HG03060 (cell line): ENCODE measurements around the gene TST.

Experiments
- ATAC-seq: cut with Tn5 transposase; IDR thresholded peaks from one replicate; pipeline ENCODE4 v1.9.1; 2021; ENCODE audit warnings: low read depth, moderate number of reproducible peaks; ENCODE audit not compliant: unreplicated experiment

TST gene

GRCh38 chr22:37016134-37016910 is 2.9 kb downstream of the TST start:
- no peak for ATAC-seq

- ATAC-seq = no peak
These were observed 3.7 kb downstream of the TST start for GRCh38 chr22:37015587-37015878.

GRCh38 chr22:37014835-37015586 is 4.2 kb downstream of the TST start:
- ATAC-seq = no peak

DNA sequence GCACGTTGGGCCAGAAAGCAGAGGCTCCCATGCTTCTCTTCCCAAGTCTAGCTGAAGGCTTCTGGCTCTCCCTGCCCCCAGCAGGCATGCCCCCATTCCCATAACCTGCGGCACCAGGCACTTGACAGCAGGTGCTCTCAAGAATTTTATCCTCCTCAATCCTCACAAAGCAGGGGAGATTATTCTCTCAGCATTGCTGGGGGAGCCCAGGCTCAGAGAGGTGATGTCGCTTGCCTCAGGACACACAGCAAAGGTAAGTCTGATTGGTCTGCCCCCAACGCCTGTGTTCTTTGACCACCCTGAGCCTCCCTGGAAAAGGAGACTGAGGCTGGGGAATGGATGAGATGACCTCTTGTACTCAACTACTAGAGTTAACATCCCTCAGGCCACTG is 4.8 kb downstream of the TST start:
- ATAC-seq = no peak

GRCh38 chr22:37012956-37013355 is 6.3 kb downstream of the TST start:
- ATAC-seq = no peak

- no peak for ATAC-seq
These were observed 6.9 kb downstream of the TST start for GRCh38 chr22:37012262-37012904.

DNA sequence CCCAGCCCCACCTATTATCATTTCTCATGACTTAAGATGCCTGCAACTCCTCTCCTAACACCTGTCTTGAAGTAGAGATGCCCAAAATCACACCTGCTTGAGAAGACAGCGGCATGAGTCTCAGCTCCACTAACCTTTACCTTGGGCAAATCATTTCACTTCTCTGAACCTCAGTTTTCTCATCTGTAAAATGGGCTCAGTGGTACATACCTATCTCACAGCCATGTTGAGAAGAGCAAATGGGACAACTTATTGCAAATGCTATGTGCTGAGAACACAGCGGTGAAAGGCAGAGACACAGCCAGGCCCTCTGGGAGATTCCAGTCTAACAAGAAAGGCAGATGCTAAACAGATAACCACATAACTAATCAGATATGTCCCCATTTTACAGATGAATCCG is 7.8 kb downstream of the TST start:
- ATAC-seq = no peak

DNA sequence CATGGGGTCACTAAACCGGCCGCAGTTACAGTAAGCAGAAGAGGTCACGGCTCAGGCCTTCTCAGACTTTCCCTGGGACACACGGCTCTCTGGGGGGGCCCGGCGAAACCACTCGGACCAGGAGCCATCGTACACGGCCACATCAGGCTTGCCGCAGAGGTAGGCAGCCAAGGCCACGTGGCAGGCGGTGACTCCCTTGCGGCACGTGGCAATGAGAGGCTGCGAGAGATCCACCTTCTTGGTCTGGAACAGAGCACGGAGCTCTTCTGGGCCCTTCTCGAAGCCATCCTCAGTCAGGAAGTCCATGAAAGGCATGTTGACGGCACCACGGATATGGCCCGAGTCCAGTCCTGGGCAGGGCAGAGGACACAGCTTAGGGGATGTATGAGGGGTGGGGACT is 8.3 kb downstream of the TST start:
- no peak for ATAC-seq

DNA sequence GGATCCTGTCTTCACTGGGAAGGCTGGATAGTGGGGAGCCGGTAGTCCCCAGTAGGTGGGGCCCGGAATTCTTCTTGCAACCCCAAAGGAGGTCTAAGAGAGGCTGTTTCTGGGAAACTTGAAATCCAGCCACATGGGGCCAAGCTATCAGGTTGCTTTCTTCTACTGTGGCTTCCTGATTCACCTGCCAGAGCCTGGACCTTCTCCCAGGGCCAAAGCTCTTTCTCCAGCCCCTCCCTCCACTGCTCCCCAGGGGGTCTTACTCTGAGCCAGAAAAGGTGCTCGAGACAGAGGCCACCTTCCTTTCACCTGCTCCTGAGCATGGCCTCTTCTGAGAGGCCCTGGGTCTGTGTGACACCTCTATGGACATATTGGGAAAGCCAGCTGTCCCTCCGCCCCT is 9.1 kb downstream of the TST start:
- ATAC-seq = no peak

DNA sequence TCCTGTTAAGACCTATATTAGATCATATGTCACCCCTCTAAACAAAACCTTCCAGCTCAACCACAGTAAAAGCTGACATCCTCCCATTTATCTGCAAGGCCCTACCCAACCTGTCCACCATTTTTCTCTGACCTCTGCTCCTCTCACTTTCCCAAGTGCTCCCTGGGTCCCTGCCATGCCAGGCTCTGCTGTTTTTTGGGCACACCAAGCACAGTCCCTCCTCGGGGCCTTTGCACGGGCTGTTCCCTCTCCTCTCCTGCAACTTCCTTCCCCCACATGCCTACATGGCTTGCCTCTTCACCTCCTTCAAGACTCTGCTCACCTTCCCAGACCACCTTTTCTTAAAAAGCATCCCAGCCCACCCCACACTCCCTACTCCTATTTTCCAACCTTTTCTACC is 9.8 kb downstream of the TST start:
- ATAC-seq = no peak

GRCh38 chr22:37008365-37008764 is 10.9 kb downstream of the TST start:
- no peak for ATAC-seq

GRCh38 chr22:37007651-37008050 is 11.6 kb downstream of the TST start:
- ATAC-seq = no peak

GRCh38 chr22:37002633-37003032 is 16.6 kb downstream of the TST start:
- ATAC-seq = no peak

DNA sequence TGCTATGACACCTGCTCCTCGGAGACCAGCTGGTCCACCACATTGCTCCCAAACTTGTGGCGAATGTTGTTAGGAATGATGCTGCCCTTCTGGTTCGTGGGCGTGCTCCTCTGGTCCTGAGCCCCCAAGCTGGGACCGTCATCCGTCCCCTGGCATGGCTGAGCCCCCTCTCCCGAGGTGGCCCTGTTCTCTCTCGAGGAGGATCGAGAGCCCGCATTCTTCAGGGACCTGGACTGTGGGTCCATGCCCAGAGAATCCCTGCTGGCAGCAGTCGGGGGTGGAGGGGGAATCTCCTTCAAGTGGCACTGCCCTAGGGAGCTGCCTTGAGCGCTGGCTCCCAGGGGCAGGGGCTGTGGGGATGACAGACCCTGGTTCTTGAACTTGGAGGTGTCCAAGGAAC is 17.4 kb downstream of the TST start:
- ATAC-seq = no peak

GRCh38 chr22:37000676-37001534 is 18.3 kb downstream of the TST start:
- ATAC-seq = no peak

DNA sequence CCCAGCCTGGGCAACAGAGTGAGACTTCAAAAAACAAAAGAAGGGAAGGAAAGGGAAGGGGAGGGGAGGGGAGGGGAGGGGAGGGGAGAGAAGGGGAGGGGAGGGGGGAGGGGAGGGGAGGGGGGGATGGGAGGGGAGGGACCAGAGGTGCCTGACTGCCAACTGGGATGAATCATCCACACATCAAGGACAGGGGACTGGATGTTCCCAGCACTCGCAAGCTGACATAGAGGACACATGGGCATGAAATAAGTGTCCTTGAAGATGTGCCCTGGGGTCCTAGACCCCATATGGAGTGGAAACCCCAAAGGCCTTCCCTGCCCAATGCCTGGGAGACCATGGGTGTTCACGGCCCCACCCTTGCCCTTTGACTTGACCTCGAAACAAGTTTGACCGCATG is 19.8 kb downstream of the TST start:
- ATAC-seq = no peak

GRCh38 chr22:36998620-36999351 is 20.5 kb downstream of the TST start:
- ATAC-seq = no peak

DNA sequence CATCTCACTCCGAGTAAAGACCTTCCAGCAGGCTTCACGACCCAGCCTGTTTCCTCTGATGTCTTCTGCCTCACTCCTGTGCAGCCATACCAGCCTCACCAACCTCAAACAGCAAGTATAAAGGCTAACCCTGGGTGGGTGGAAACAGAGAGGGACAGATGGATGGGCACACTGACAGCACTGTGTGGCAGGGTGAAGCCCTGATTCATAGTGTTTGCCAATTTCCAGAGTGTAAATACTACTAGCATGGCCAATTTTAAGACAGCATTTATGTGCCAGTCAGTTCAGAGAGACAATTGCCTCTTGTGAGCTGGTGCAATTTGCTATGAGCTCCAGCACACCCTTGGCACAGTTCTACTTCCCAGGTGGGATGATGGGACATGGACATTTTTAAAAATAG is 21.5 kb downstream of the TST start:
- no peak for ATAC-seq

DNA sequence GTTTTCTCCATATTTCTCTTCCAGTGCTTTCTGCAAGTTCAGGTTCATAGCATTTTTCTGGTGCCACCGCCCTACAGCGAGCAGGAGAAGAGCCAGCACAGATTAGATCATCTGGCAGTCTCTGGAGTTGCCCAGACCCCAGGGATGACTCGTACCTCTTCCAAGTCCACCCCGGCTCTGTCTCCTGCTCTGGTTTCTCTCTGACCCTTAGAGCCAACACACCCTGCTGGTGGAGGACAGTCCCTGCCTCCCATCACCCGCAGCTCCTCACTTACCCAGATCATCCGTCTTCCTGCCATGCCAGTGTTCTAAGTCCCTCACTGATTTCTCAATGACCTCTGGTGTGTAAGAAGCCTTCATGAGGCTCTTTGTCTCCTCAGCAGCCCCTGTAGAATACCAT is 28.0 kb downstream of the TST start:
- no peak for ATAC-seq

- no peak for ATAC-seq
These were observed 28.8 kb downstream of the TST start for GRCh38 chr22:36990457-36990856.
